H1 (cell line): Measurements from ENCODE around the gene SAT2. TPM values are rescaled to one million over a fixed set of nuclear protein-coding genes. Genes with fewer than 3 reads are reported as not detected.
A peak's percentile ranks its signal among the peaks of the same experiment; 100 is the strongest.

Experiments used
- CTCF ChIA-PET: fragments of 300-600 bp; sonication (Branson Sonifier 250); formaldehyde crosslinking; loops from one replicate; lab custom pipeline; 2021; ENCODE audit not compliant: partially characterized antibody; lab: Charles Lee
- POLR2A ChIA-PET: fragments of 300-600 bp; sonication (Branson Sonifier 250); formaldehyde crosslinking; loops from one replicate; lab custom pipeline; 2021; ENCODE audit warnings: inconsistent platforms; ENCODE audit not compliant: partially characterized antibody; lab: Charles Lee
- DNase-seq, 2 experiments: peaks; one replicate each; pipeline versions ENCODE4 v3.0.0 to v3.0.0-alpha.2; 2010 to 2022; ENCODE audit warnings: low spot score in 2 of 2, low read depth in 1 of 2, mixed read lengths in 1 of 2
- FAIRE-seq: peaks from 2 replicates; lab custom pipeline; 2011; peaks lifted over from hg19 to GRCh38; lab: Jason Lieb, UNC
- H2AFZ ChIP-seq: 2 replicates; pipeline ENCODE4 v1.8.1; 2012; ENCODE audit warnings: low read length, inconsistent platforms
- H2AK5ac ChIP-seq: 2 replicates; pipeline ENCODE4 v1.6.1; 2013; ENCODE audit warnings: low read depth, low read length
- H2BK120ac ChIP-seq: replicated peaks from 2 replicates; pipeline ENCODE3; 2013; ENCODE audit warnings: low read depth, low read length, inconsistent platforms
- H2BK12ac ChIP-seq: 2 replicates; pipeline ENCODE4 v1.6.1; 2013; ENCODE audit warnings: low read depth, low read length
- H2BK15ac ChIP-seq: 2 replicates; pipeline ENCODE4 v1.6.1; 2013; ENCODE audit warnings: low read length
- H2BK20ac ChIP-seq: 2 replicates; pipeline ENCODE4 v1.6.1; 2013; ENCODE audit warnings: low read length
- H2BK5ac ChIP-seq: 2 replicates; pipeline ENCODE4 v1.6.1; 2013; ENCODE audit warnings: low read depth, low read length
- H3K14ac ChIP-seq: 2 replicates; pipeline ENCODE4 v1.6.1; 2013; ENCODE audit warnings: inconsistent platforms; ENCODE audit not compliant: insufficient read length
- H3K18ac ChIP-seq: 2 replicates; pipeline ENCODE4 v1.6.1; 2013; ENCODE audit warnings: low read length; ENCODE audit errors: extremely low read depth
- H3K23ac ChIP-seq: 2 replicates; pipeline ENCODE4 v1.6.1; 2013; ENCODE audit warnings: inconsistent platforms; ENCODE audit not compliant: insufficient read length
- H3K23me2 ChIP-seq: 2 replicates; pipeline ENCODE4 v1.6.1; 2013; ENCODE audit warnings: low read depth, low read length
- H3K27ac ChIP-seq: 2 replicates; pipeline ENCODE4 v1.6.1; 2011; ENCODE audit warnings: low read depth, low read length, inconsistent platforms
- H3K27me3 ChIP-seq, 4 experiments: replicated peaks in 1 of 4; 1 replicate in 1 of 4; 2 replicates in 3 of 4; pipeline versions ENCODE4 v1.6.1 to v1.8.1; 2011 to 2013; ENCODE audit warnings: low read length in 3 of 4, mild to moderate bottlenecking in 3 of 4, inconsistent platforms in 2 of 4, mixed read lengths in 2 of 4, moderate library complexity in 1 of 4; ENCODE audit not compliant: control insufficient read depth in 3 of 4, insufficient read depth in 3 of 4; ENCODE audit errors: extremely low read depth in 1 of 4
- H3K36me3 ChIP-seq, 4 experiments: 2 replicates each; pipeline versions ENCODE4 v1.6.1 to v1.8.1; 2011 to 2013; ENCODE audit warnings: mild to moderate bottlenecking in 4 of 4, low read length in 3 of 4, moderate library complexity in 2 of 4, control low read depth in 1 of 4, inconsistent platforms in 1 of 4; ENCODE audit not compliant: insufficient read depth in 4 of 4, control insufficient read depth in 2 of 4
- H3K4ac ChIP-seq: replicated peaks from 2 replicates; pipeline ENCODE3; 2013; ENCODE audit warnings: low read length, low read depth, mixed read lengths, inconsistent platforms; ENCODE audit not compliant: insufficient read length
- H3K4me1 ChIP-seq, 4 experiments: replicated peaks in 1 of 4; 1 replicate in 1 of 4; 2 replicates in 3 of 4; pipeline versions ENCODE4 v1.6.1 to v1.8.1; 2011 to 2013; ENCODE audit warnings: low read length in 3 of 4, inconsistent platforms in 2 of 4, mixed read lengths in 1 of 4; ENCODE audit not compliant: insufficient read depth in 4 of 4, control insufficient read depth in 3 of 4
- H3K4me2 ChIP-seq, 2 experiments: 2 replicates each; pipeline versions ENCODE4 v1.6.1 to v1.8.1; 2011 to 2013; ENCODE audit warnings: low read depth in 2 of 2, low read length in 2 of 2, control low read depth in 1 of 2, inconsistent platforms in 1 of 2, mild to moderate bottlenecking in 1 of 2; ENCODE audit not compliant: insufficient read depth in 1 of 2
- H3K4me3 ChIP-seq, 4 experiments: fragments of 200-600, 300-600 bp in 1 of 4; sonication (generic), shearing (Covaris generic), sonication (Bioruptor Twin) in 1 of 4; 2 replicates each; pipeline versions ENCODE4 v1.5.1 to v1.8.1; 2011 to 2016; ENCODE audit warnings: low read length in 4 of 4, low read depth in 3 of 4, control low read depth in 2 of 4, inconsistent platforms in 2 of 4, mild to moderate bottlenecking in 2 of 4, mixed read lengths in 1 of 4, moderate library complexity in 1 of 4; ENCODE audit not compliant: insufficient read depth in 2 of 4; ENCODE audit errors: extremely low read depth in 1 of 4
- H3K56ac ChIP-seq: replicated peaks from 2 replicates; pipeline ENCODE3; 2013; ENCODE audit warnings: low read depth, mild to moderate bottlenecking, mixed read lengths, low read length, inconsistent platforms; ENCODE audit not compliant: insufficient read length
- H3K79me1 ChIP-seq: 2 replicates; pipeline ENCODE4 v1.6.1; 2013; ENCODE audit warnings: low read depth, low read length, control low read depth
- H3K79me2 ChIP-seq, 2 experiments: 2 replicates each; pipeline versions ENCODE4 v1.6.1 to v1.8.1; 2012 to 2013; ENCODE audit warnings: low read length in 2 of 2, mild to moderate bottlenecking in 2 of 2, inconsistent platforms in 1 of 2; ENCODE audit not compliant: insufficient read depth in 2 of 2, control insufficient read depth in 1 of 2
- H3K9ac ChIP-seq, 4 experiments: replicated peaks in 1 of 4; 1 replicate in 1 of 4; 2 replicates in 3 of 4; pipeline versions ENCODE4 v1.6.1 to v1.8.1; 2011 to 2013; ENCODE audit warnings: low read depth in 3 of 4, low read length in 3 of 4, control low read depth in 2 of 4, mild to moderate bottlenecking in 2 of 4, moderate library complexity in 2 of 4, inconsistent platforms in 1 of 4; ENCODE audit errors: extremely low read depth in 1 of 4
- H3K9me3 ChIP-seq, 2 experiments: 2 replicates each; pipeline versions ENCODE4 v1.6.1 to v1.8.1; 2012 to 2013; ENCODE audit warnings: mild to moderate bottlenecking in 2 of 2, moderate library complexity in 2 of 2, control low read depth in 1 of 2, inconsistent platforms in 1 of 2, low read depth in 1 of 2, low read length in 1 of 2, mixed read lengths in 1 of 2; ENCODE audit not compliant: insufficient read depth in 2 of 2
- H4K20me1 ChIP-seq, 2 experiments: replicated peaks in 1 of 2; 2 replicates each; pipeline versions ENCODE3 to v1.8.1; 2011 to 2013; ENCODE audit warnings: inconsistent platforms in 2 of 2, low read length in 2 of 2, mild to moderate bottlenecking in 1 of 2; ENCODE audit not compliant: insufficient read depth in 2 of 2, control insufficient read depth in 1 of 2
- H4K5ac ChIP-seq: 2 replicates; pipeline ENCODE4 v1.6.1; 2013; ENCODE audit warnings: low read length, low read depth, mixed read lengths, inconsistent platforms; ENCODE audit not compliant: insufficient read length
- H4K8ac ChIP-seq: 2 replicates; pipeline ENCODE4 v1.8.0; 2013; ENCODE audit warnings: mild to moderate bottlenecking, moderate library complexity, low read length, inconsistent platforms; ENCODE audit not compliant: insufficient read depth; ENCODE audit errors: extremely low read depth
- H4K91ac ChIP-seq: replicated peaks from 2 replicates; pipeline ENCODE3; 2013; ENCODE audit warnings: low read length, mixed read lengths, inconsistent platforms; ENCODE audit not compliant: insufficient read length
- BRCA1 ChIP-seq: IDR thresholded peaks from 2 replicates; pipeline ENCODE4 v1.6.1; 2012; ENCODE audit warnings: low read depth, low read length, improper control_type of control experiment
- CHD1 ChIP-seq: IDR thresholded peaks from 2 replicates; pipeline ENCODE4 v1.6.1; 2012; ENCODE audit warnings: low read depth, low read length, improper control_type of control experiment
- CTBP2 ChIP-seq: IDR thresholded peaks from 2 replicates; pipeline ENCODE4 v1.7.0; 2011; ENCODE audit warnings: borderline replicate concordance, mild to moderate bottlenecking, moderate library complexity, mixed read lengths, low read length; ENCODE audit not compliant: insufficient read depth, insufficient read length
- FOSL1 ChIP-seq: IDR thresholded peaks from 2 replicates; pipeline ENCODE4 v1.6.1; 2011; ENCODE audit warnings: mild to moderate bottlenecking, low read depth, low read length, moderate library complexity; ENCODE audit not compliant: insufficient read depth
- HDAC2 ChIP-seq, 2 experiments: fragments of 300-600 bp in 1 of 2; sonication (generic) in 1 of 2; IDR thresholded peaks; 2 replicates each; pipeline ENCODE4 v1.6.1; 2011 to 2012; ENCODE audit warnings: low read depth in 2 of 2, low read length in 2 of 2, mild to moderate bottlenecking in 2 of 2, moderate library complexity in 2 of 2, borderline replicate concordance in 1 of 2, inconsistent platforms in 1 of 2
- RXRA ChIP-seq: IDR thresholded peaks from 2 replicates; pipeline ENCODE4 v1.6.1; 2011; ENCODE audit warnings: low read depth, mild to moderate bottlenecking, low read length, moderate library complexity; ENCODE audit not compliant: insufficient read depth
- SRF ChIP-seq: IDR thresholded peaks from 2 replicates; pipeline ENCODE4 v1.6.1; 2011; ENCODE audit warnings: mild to moderate bottlenecking, low read depth, low read length, moderate library complexity
- TCF12 ChIP-seq: IDR thresholded peaks from 2 replicates; pipeline ENCODE4 v1.6.1; 2011; ENCODE audit warnings: low read depth, mild to moderate bottlenecking, low read length
- WGBS, 2 experiments: shearing (Covaris generic) in 1 of 2; methylation state at CpG; one replicate each; pipeline versions ENCODE4 v1.1.6 to v1.1.7; 2013 to 2015; ENCODE audit warnings: low lambda C conversion rate in 2 of 2, mixed read lengths in 2 of 2, inconsistent platforms in 1 of 2, low coverage in 1 of 2, missing lambda C conversion rate in 1 of 2; ENCODE audit not compliant: insufficient replicate concordance in 2 of 2, insufficient coverage in 1 of 2, insufficient read length in 1 of 2; ENCODE audit errors: extremely low coverage in 1 of 2, missing lambda C conversion rate in 1 of 2; 5-methylcytosine and 5-hydroxymethylcytosine counted together
- polyA plus RNA-seq, 7 experiments: library from polyadenylated mRNA; depleted of rRNA in 3 of 7; stranded (reverse) in 5 of 7; unstranded in 2 of 7; fragments of >200 nt in 5 of 7; fragments of 200-250 nt in 2 of 7; gene quantifications; 1 replicate in 5 of 7; 2 replicates in 1 of 7; 4 replicates in 1 of 7; pipeline versions ENCODE4 v1.2.1 to v1.2.3, GENCODE V29; 2011 to 2013; ENCODE audit warnings: missing spikeins in 2 of 7, mixed read lengths in 2 of 7
- total RNA-seq: library from RNA; stranded (reverse); fragmentation: NEBNext Ultra II Directional; extraction: Animal tissue kit (Norgen Biotek cat#: 25700); gene quantifications from 2 replicates; pipeline ENCODE4 v1.2.1, GENCODE V29; 2021
- TF ChIP-seq, protein P1 (sequence below): IDR thresholded peaks from 2 replicates; pipeline ENCODE4 v1.6.1; 2011; ENCODE audit warnings: low read length, improper control_type of control experiment

SAT2 gene
- total and polyA plus RNA-seq, 2 of the 8 experiments (the other 6 are each of a cell fraction or from before 2014, with no cell fraction given): 36.4 to 72.3 TPM

DNA sequence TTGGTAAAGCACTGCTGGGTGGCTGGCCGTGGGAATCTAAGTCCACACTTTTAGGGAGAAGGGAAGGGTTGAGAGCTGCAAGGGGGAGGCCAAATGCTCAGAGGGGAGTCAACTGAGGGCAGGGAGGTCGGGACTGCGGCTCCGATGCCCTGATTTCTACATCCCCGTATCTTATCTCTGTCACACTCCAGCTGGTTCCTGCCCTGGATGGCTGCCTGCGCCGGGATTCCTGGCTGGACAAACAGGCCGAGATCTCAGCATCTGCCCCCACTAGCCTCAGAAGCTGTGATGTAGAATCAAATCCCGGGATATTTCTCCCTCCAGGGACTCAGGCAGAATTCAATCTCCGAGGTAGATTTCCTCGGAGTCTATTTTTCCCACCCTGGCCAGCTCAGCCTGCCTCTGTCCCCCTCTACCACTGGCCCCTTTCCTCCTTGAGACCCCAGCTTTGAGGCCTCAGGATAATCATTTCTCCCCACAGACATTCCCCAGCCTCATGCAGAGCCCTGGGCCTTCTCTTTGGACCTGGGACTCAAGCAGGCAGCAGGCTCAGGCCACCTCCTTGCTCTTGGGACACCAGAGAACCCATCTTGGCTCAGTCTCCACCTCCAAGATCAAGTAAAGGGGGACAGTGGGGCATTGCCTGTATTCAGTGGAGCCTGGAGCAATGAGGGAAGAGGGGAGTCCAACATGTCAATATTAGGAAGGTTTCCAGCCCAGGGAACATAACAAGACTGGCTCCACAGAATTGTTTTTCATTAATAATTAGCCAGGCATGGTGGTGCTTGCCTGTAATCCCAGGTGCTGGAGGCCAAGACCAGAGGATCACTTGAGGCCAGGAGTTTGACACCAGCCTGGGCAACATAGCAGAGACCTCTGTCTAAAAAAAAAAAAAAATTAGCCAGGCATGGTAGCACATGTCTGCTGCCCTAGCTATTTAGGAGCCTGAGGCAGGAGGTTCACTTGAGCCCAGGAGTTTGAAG lies 4.1 kb upstream of the SAT2 start:
- Histone ChIP-seq H3K14ac (no peak overlapping the region), H2BK15ac (no peak overlapping the region), H2AK5ac (no peak overlapping the region), H3K4ac (no peak overlapping the region), H3K27ac (no peak overlapping the region), H2BK20ac (no peak overlapping the region), H2AFZ (no peak overlapping the region), H3K56ac (no peak overlapping the region), H4K20me1 (no peaks in the 10 kb centered on the region), H4K91ac (no peak overlapping the region), H3K79me2 (no peaks in the 10 kb centered on the region), H3K18ac (no peak overlapping the region), H3K4me3 (no peak overlapping the region), H3K4me1 (peaks cover 2 to 14% (median 4%) of the 10 kb centered on the region in 4 experiments; a peak in 5 of 7 replicates), H3K36me3 (no peaks in the 10 kb centered on the region), H3K27me3 (no peaks in the 10 kb centered on the region), H3K9ac (no peak overlapping the region), H3K23ac (no peak overlapping the region), H4K5ac (no peak overlapping the region), H2BK12ac (no peak overlapping the region), H3K9me3 (no peaks in the 10 kb centered on the region), H2BK5ac (no peak overlapping the region), H2BK120ac (no peak overlapping the region), H4K8ac (peak overlapping the region; percentile 5; the same call in 1 of the 2 replicates), H3K4me2 (no peak overlapping the region), H3K23me2 (peaks cover 8% of the 10 kb centered on the region), H3K79me1 (peaks cover 2% of the 10 kb centered on the region; the same call in 1 of the 2 replicates)
- DNase-seq: no peak
- POLR2A ChIA-PET: interaction anchor here (0.5 to 79.4 kb wide), 12 partner anchors 14 to 147 kb away, joined by 3 to 2272 read pairs (median 4); partner anchors contain the start of genes ATP1B2, MPDU1, POLR2A and SOX15
- FAIRE-seq: no peak
- CTCF ChIA-PET: interaction anchor here (0.6 to 15.7 kb wide), 23 partner anchors 10 to 1857 kb away, joined by 3 to 332 read pairs (median 5); partner anchors contain the start of genes ATP1B2, CD68, DNAH2 and EFNB3
- 90% methylated on average over 7 of the region's 11 CpGs; no CpG with 5 or more reads in 1 of the 2 experiments for WGBS, 2 experiments
- TF ChIP-seq TCF12 (no peak), CTBP2 (no peak), CHD1 (no peak), BRCA1 (no peak), HDAC2 (IDR thresholded peaks at IDR 0.05; ENCODE audit: borderline replicate concordance in 1 of 2, low read depth in 2 of 2, low read length in 2 of 2) (no peak), SRF (no peak), FOSL1 (no peak), RXRA (no peak)
- TF ChIP-seq, protein P1, sequence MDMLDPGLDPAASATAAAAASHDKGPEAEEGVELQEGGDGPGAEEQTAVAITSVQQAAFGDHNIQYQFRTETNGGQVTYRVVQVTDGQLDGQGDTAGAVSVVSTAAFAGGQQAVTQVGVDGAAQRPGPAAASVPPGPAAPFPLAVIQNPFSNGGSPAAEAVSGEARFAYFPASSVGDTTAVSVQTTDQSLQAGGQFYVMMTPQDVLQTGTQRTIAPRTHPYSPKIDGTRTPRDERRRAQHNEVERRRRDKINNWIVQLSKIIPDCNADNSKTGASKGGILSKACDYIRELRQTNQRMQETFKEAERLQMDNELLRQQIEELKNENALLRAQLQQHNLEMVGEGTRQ: no peak
